ENCODE measurements around the gene SOX13. TPM values are rescaled to one million over a fixed set of nuclear protein-coding genes. Genes with fewer than 3 reads are reported as not detected.

SOX13 gene
- total RNA-seq, 1 experiment from 2014 or later, result not detected

GRCh38 chr1:204142032-204142974 is 69.4 kb downstream of the SOX13 start:
- DNase-seq (ENCODE audit: low spot score), result no peak
- in situ Hi-C loops (cut with HindIII; ENCODE audit: low sequenced_read_pairs), result loop anchor here (25.0 kb wide), 1 partner anchor 280 kb away; the partner anchor contains the start of gene SNRPE

DNA sequence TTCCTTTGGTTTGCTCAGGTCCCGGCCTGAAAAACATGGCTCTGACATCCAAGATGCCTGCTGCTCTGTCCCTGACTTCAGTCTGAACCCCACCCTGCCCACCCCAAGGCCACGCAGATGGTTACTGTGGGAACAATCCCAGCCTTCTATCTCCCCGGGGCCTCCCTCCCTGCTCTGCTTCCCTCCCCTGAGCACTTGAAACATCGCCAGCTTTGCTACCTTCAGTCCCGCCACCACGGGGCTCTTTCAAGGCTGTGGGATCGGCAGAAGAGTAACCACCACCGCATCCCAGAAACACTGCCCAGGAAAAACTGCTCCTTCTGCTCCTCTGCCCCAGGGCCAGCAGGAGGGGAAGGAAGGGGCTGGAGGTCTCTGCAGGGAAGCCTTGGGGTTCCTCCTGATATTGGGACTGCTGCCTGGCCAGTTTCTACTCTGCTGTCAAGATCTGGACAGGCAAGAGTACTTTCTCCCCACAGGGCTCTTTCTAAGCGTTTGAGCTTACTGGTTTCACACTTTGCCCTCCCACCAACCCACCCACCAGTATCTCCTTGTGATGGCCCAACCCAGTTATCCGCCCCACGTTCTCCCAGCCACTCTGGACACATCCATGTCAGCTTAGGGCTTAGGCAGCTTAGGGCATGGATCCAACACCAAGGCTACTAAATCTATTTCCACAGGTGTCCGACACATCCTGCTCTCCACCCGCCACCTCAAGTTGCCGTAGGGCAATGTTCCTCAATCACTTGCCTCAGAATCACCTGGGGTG is 70.5 kb downstream of the SOX13 start:
- in situ Hi-C loops (cut with HindIII; ENCODE audit: low sequenced_read_pairs), result loop anchor here (25.0 kb wide), 1 partner anchor 281 kb away; the partner anchor contains the start of gene SNRPE
- no peak for DNase-seq (ENCODE audit: low spot score)

GRCh38 chr1:204145033-204145504 is 72.2 kb downstream of the SOX13 start:
- in situ Hi-C loops (cut with HindIII; ENCODE audit: low sequenced_read_pairs), result loop anchor here (25.0 kb wide), 1 partner anchor 283 kb away; the partner anchor contains the start of gene SNRPE
- DNase-seq (ENCODE audit: low spot score), result no peak

- in situ Hi-C loops (cut with HindIII; ENCODE audit: low sequenced_read_pairs), result loop anchor here (25.0 kb wide), 1 partner anchor 284 kb away; the partner anchor contains the start of gene SNRPE
- no peak for DNase-seq (ENCODE audit: low spot score)
Observed at GRCh38 chr1:204146309-204146708, 73.4 kb downstream of the SOX13 start.

GRCh38 chr1:204146965-204147364 is 74.0 kb downstream of the SOX13 start:
- in situ Hi-C loops (cut with HindIII; ENCODE audit: low sequenced_read_pairs), result loop anchor here (25.0 kb wide), 1 partner anchor 285 kb away; the partner anchor contains the start of gene SNRPE
- DNase-seq (ENCODE audit: low spot score), result no peak

DNA sequence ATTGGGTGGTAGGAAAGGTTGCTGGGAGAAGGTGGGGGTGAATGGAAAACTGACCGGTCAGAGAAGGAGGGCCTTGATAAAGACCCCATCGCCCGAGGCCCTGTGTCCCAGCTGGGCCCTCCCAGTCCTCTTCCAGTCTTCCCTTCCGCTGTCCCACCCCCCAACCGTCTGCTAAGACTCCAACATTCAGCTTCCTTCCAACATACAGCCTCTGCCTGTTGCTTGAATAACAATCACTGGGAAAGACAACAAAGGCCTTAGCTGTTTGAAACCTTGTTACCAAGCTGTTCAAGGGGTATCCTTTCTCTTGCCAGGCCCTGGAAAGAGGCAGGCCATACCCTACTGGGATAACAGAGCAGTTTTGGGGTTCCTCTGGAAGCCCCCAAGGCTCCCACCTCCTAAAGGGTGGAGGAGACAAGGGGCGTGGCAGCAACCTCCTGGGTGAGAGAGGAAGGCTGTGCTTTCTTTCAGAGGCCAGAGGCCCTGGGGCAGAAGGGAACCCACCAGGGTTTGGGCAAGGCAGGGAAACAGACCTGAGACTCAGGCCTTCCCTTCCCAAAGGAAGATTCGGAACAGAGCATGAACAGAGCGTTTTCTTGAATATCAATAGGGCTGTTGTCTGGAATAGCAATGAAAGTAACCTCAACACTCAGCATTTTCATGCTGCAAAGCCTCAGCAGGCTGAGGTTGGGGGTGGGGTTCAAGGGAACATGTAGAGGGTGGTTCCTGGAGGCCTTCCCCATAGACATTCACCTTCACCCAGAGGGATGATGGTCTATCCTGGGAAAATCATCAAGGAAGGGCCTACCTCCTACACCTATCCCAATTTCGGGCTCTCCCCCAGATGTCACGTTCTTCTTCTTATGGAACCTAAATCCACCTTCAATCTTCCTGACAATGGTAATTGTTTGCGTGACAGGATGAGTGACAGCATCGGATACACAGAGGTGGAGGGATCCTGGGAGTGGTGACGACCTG is 74.8 kb downstream of the SOX13 start:
- DNase-seq (ENCODE audit: low spot score), result no peak
- in situ Hi-C loops (cut with HindIII; ENCODE audit: low sequenced_read_pairs), result loop anchor here (25.0 kb wide), 1 partner anchor 285 kb away; the partner anchor contains the start of gene SNRPE

DNA sequence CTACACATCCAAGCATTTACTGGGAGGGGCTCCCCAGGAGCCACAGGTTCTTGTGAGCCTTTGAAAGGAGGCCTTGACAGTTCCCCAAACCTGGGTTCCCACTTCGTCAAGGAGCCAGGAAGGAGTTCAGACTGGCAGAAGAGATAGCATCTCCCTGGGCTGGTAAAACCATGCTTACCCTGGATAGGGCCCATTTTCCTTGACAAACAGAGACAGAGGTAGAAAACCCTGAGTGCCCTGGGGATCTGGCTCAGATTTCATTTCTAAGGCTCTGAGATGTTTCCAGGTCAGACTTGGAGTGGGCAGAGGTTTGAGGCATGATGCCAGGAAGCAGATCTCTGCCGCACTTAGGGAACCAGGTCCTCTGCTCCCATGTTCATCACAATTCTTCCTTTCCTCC is 76.2 kb downstream of the SOX13 start:
- in situ Hi-C loops (cut with HindIII; ENCODE audit: low sequenced_read_pairs), result loop anchor here (25.0 kb wide), 1 partner anchor 287 kb away; the partner anchor contains the start of gene SNRPE
- DNase-seq (ENCODE audit: low spot score), result no peak

DNA sequence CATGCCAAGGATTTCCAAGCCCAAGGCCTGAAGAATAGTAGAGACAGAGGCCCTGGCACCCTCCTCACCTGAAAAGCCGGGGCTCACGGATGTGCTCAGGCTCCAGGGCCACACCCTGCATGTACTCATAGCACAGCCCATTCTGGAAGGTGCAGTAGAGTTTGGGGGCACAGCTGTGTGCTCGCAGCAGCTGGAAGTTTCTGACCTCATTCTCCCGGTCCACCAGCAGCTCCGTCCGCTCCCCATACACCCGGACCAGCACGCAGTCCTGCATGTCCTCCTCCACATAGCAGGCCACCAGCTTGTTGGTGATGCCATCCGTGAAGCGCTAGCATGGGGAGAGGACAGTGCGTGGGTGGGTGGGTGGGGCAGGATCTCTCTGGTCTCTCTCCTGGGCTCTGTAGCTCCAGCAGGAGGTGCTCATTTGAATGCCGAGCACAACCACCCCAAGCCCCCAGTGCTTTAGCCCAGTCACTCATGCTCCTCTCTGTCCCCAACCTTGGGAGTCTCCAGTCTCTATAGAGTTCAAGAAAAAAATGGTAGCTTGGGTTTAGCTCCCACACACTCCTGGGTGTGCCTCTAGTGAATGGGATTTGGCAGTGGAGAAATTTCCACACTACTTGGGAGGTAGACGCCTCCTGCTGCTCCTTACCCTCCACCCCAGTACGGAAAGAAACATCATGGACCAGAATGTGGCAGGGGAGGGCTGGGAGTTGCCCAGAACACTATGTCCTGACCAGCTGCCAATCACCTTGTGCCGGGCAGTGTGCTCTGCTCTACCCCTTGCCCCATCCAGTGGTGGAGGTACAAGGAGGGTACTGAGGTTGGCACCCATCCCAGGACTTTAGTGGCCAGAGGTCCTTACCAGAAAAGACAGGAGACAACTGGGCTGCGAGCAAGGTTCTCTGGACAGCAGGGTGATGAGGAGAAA is 77.0 kb downstream of the SOX13 start:
- in situ Hi-C loops (cut with HindIII; ENCODE audit: low sequenced_read_pairs), result loop anchor here (25.0 kb wide), 1 partner anchor 288 kb away; the partner anchor contains the start of gene SNRPE
- no peak for DNase-seq (ENCODE audit: low spot score)

DNA sequence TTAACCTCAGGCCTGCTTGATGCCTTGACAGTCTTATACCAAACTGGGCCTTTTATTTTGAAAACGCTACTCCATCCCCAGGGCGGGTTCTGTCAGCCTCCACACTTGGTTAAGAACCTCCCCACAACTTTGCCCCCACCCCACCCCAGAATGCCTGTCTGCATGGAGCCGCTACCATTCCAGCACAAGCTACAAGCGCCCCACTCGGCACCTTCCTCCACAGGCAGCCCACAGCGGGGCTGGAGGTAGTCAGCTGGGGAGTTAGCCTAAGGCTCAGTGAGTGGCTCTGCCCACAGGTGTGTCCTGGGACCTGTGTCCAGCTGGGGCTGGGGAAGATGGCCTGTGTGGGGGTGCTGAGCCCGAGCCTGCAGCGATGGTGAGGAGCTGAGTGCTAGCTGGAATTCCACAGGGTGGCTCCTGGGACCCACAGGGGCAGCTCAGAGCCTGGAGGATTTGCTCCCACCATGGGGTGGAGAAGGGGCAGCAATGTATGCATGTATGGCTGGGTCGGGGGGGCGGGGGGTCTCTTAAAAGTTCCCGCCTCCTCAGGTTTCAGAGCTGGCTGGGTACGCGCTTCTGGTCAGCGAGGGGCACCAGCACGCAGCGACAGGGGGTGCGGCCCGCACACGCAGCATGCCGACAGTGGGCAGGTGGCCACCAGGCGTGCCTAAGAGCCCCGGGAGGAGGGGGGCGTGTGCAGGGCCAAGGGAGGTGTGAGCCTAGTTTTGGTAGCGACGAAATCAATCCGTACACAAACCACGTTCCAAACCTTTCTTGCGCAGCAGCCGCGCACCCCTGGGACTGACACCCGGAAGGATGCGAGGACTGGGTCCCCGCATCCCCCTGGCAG is 78.0 kb downstream of the SOX13 start:
- in situ Hi-C loops (cut with HindIII; ENCODE audit: low sequenced_read_pairs), result no loop called here
- DNase-seq (ENCODE audit: low spot score), result no peak

DNA sequence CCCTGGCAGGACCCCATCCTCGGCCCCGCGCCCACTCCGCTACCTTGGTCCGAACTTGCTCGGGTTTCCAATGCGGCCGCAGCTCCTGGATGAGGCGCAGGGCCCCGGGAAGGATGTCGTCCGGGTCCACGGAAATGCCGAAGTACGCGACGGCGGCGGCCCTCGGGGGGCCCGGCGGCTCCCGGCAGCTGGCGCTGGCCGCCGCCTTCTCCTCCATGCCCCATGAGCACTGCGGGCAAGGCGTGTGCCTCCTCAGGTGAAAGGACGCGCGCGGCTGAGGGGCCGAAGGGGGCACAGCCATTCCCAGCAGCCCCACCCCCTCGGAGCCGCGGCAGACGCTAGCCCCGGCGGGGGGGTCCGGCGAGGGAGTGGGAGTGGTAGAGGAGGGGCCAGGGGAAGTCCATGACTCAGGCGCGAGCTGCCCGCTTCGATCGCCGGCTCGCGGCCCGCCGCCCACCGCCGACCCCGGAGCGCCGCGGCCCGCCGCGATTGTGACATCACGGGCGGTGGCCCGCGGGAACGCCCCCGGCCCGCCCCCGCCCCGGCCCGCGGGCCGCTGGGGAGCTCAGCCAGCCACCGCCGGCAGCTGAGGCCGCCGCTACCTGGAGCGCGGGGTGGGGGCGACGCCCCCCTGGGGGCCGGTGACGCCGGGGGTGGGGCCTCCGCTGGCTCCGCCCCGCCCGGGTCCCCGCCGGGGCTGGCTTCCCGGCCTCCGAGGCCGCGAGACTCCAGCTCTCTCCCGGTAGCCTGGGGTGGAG is 78.8 kb downstream of the SOX13 start, which contains the start of gene ETNK2:
TSS of gene ETNK2 (minus strand) at position 493 of the 758 bp plus-strand sequence. CDS start at position 301, 192 bp downstream.
- in situ Hi-C loops (cut with HindIII; ENCODE audit: low sequenced_read_pairs), result no loop called here
- no peak for DNase-seq (ENCODE audit: low spot score)

DNA sequence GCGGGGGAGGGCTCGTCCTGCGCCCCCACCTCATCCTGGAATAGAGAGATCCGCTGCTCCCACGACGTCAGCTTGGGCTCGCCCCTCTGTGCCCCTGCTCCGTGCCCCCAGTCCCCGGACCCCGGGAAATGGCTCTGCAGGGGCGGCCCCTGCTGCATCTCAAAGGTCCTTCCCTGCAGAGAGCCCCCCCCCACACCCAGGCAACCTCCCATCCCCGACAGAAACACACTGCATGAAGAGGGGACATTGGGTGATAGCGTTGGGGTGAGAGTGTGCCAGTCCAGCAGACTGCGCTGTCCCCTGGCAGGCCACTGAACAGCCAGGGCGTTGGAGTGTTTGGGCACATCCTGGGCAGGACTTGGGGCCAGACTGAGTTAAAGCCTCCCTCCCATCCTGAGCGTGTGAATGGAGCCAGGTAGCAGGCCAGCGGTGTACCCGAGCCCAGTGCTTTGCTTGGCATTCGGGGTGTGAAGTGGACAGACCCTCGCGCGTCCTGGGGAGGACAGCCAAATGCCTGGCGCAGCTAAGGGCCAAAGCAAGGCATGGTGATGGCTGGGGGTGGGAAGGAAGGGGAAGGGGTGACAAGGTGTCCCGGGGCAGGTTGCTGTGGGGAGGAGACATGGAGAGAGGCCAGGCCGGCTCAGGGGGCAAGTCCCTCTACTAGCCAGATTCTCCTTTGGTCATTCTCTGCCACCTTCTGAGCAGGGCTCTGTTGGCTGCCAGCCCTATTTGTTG is 79.6 kb downstream of the SOX13 start:
- in situ Hi-C loops (cut with HindIII; ENCODE audit: low sequenced_read_pairs), result no loop called here
- no peak for DNase-seq (ENCODE audit: low spot score)

GRCh38 chr1:204153667-204154066 is 80.8 kb downstream of the SOX13 start:
- in situ Hi-C loops (cut with HindIII; ENCODE audit: low sequenced_read_pairs), result no loop called here
- no peak for DNase-seq (ENCODE audit: low spot score)

- in situ Hi-C loops (cut with HindIII; ENCODE audit: low sequenced_read_pairs), result no loop called here
- no peak for DNase-seq (ENCODE audit: low spot score)
Observed at GRCh38 chr1:204154568-204155255, 81.8 kb downstream of the SOX13 start.

- DNase-seq (ENCODE audit: low spot score), result no peak
- in situ Hi-C loops (cut with HindIII; ENCODE audit: low sequenced_read_pairs), result no loop called here
Observed at GRCh38 chr1:204155881-204156280, 83.0 kb downstream of the SOX13 start.
